ENCODE measurements around the gene PRDM16. TPM values are rescaled to one million over a fixed set of nuclear protein-coding genes. Genes with fewer than 3 reads are reported as not detected.

PRDM16 gene
- total and polyA plus RNA-seq, 2 experiments from 2014 or later, result 0.14 to 0.16 TPM

GRCh38 chr1:3226191-3226590, 157.2 kb downstream of the PRDM16 start:
- no peak for ATAC-seq
- Histone ChIP-seq H2AFZ (no peak overlapping the region), H3K79me2 (replicated peaks; ENCODE audit: insufficient read depth) (no peaks in the 10 kb centered on the region), H3F3A (replicated peaks; ENCODE audit: low read depth) (no peaks in the 10 kb centered on the region), H3K36me3 (ENCODE audit: insufficient read depth) (no peaks in the 10 kb centered on the region), H3K4me1 (ENCODE audit: insufficient read depth) (no peaks in the 10 kb centered on the region), H3K9me2 (ENCODE audit: insufficient read depth) (no peaks in the 10 kb centered on the region), H3K27me3 (ENCODE audit: insufficient read depth) (no peaks in the 10 kb centered on the region), H3K4me3 (no peak overlapping the region), H3K27ac (ENCODE audit: low read depth) (no peak overlapping the region), H3K4me2 (no peak overlapping the region), H4K20me1 (replicated peaks; ENCODE audit: insufficient read depth) (no peaks in the 10 kb centered on the region)
- Mint-ChIP-seq H3K9me3 (no peaks in the 10 kb centered on the region; the same call in 2 of the 3 replicates), H3K4me1 (peaks cover 7% of the 10 kb centered on the region; the same call in 2 of the 3 replicates), H3K27ac (no peak overlapping the region; the same call in 1 of the 2 replicates), H3K36me3 (ENCODE audit: low read depth) (no peaks in the 10 kb centered on the region), H3K27me3 (ENCODE audit: insufficient read depth, low read depth, poor library complexity) (peaks cover 13% of the 10 kb centered on the region), H3K4me3 (no peak overlapping the region)
- no peak for DNase-seq (ENCODE audit: low spot score)
- no peak for TF ChIP-seq JUNB (IDR thresholded peaks at IDR 0.05; ENCODE audit: unreplicated experiment)

GRCh38 chr1:3226701-3227350, 157.8 kb downstream of the PRDM16 start:
- no peak overlapping the region for H3K4me3 ChIP-seq
- Mint-ChIP-seq H3K36me3 (ENCODE audit: low read depth) (no peaks in the 10 kb centered on the region), H3K27ac (no peak overlapping the region), H3K4me3 (no peak overlapping the region), H3K27me3 (ENCODE audit: insufficient read depth, low read depth, poor library complexity) (peaks cover 13% of the 10 kb centered on the region), H3K4me1 (peaks cover 3% of the 10 kb centered on the region; the same call in 2 of the 3 replicates), H3K9me3 (no peaks in the 10 kb centered on the region; the same call in 2 of the 3 replicates)
- TF ChIP-seq NANOG (IDR thresholded peaks at IDR 0.05; ENCODE audit: borderline replicate concordance), result no peak
- no peak for TF ChIP-seq REST (IDR thresholded peaks at IDR 0.05; ENCODE audit: unreplicated experiment)
- no peak for TF ChIP-seq EZH2 (IDR thresholded peaks at IDR 0.05; ENCODE audit: low read depth, unreplicated experiment)
- no peaks in the 10 kb centered on the region for H4K20me1 ChIP-seq (replicated peaks; ENCODE audit: insufficient read depth)
- peak; percentile 37 for DNase-seq (ENCODE audit: low spot score)
- no peaks in the 10 kb centered on the region for H3K79me2 ChIP-seq (replicated peaks; ENCODE audit: insufficient read depth)
- H3K27me3 ChIP-seq (ENCODE audit: insufficient read depth), result no peaks in the 10 kb centered on the region
- no peaks in the 10 kb centered on the region for H3F3A ChIP-seq (replicated peaks; ENCODE audit: low read depth)
- H3K27ac ChIP-seq (ENCODE audit: low read depth), result no peak overlapping the region
- H3K36me3 ChIP-seq (ENCODE audit: insufficient read depth), result no peaks in the 10 kb centered on the region
- H3K4me2 ChIP-seq, result no peak overlapping the region
- H3K4me1 ChIP-seq (ENCODE audit: insufficient read depth), result no peaks in the 10 kb centered on the region
- no peak overlapping the region for H2AFZ ChIP-seq
- ATAC-seq, result peak; percentile 34
- no peaks in the 10 kb centered on the region for H3K9me2 ChIP-seq (ENCODE audit: insufficient read depth)

- Histone ChIP-seq H3K79me2 (replicated peaks; ENCODE audit: insufficient read depth) (no peaks in the 10 kb centered on the region), H3K27ac (ENCODE audit: low read depth) (no peak overlapping the region), H3K4me1 (ENCODE audit: insufficient read depth) (no peaks in the 10 kb centered on the region), H3K4me2 (no peak overlapping the region), H3K9me2 (ENCODE audit: insufficient read depth) (no peaks in the 10 kb centered on the region), H3K4me3 (no peak overlapping the region), H3K27me3 (ENCODE audit: insufficient read depth) (no peaks in the 10 kb centered on the region), H3F3A (replicated peaks; ENCODE audit: low read depth) (no peaks in the 10 kb centered on the region), H2AFZ (no peak overlapping the region), H3K36me3 (ENCODE audit: insufficient read depth) (no peaks in the 10 kb centered on the region), H4K20me1 (replicated peaks; ENCODE audit: insufficient read depth) (no peaks in the 10 kb centered on the region)
- Mint-ChIP-seq H3K27me3 (ENCODE audit: insufficient read depth, low read depth, poor library complexity) (peaks cover 13% of the 10 kb centered on the region), H3K36me3 (ENCODE audit: low read depth) (no peaks in the 10 kb centered on the region), H3K9me3 (no peaks in the 10 kb centered on the region; the same call in 2 of the 3 replicates), H3K4me1 (peaks cover 2% of the 10 kb centered on the region; the same call in 1 of the 3 replicates), H3K4me3 (no peak overlapping the region), H3K27ac (no peak overlapping the region)
- DNase-seq (ENCODE audit: low spot score) (no peak), ATAC-seq (no peak)
- TF ChIP-seq JUNB (IDR thresholded peaks at IDR 0.05; ENCODE audit: unreplicated experiment) (no peak), EZH2 (IDR thresholded peaks at IDR 0.05; ENCODE audit: low read depth, unreplicated experiment) (no peak), ETS1 (IDR thresholded peaks at IDR 0.05) (no peak)
Observed at GRCh38 chr1:3227351-3227704, 158.3 kb downstream of the PRDM16 start.

Measured in GM23338 (cell line).